SK-N-SH (cell line): ENCODE results near the gene FAM131A. TPM values are rescaled to one million over a fixed set of nuclear protein-coding genes. Genes with fewer than 3 reads are reported as not detected.

Experiments
- CTCF ChIA-PET: fragments of 300-600, 350-600 bp; formaldehyde crosslinking; extraction: SDS; loops from one replicate; lab custom pipeline; 2021; lab: Yijun Ruan, JAX
- POLR2A ChIA-PET: fragments of 350-600 bp; sonication (Branson Sonifier 250); formaldehyde crosslinking; extraction: SDS; loops from one replicate; lab custom pipeline; 2020; ENCODE audit warnings: antibody characterized with exemption, inconsistent platforms; lab: Yijun Ruan, JAX
- DNase-seq: peaks from one replicate; pipeline ENCODE4 v3.0.0; 2012
- H2AFZ ChIP-seq: fragments of 200-600 bp; sonication (generic); 2 replicates; pipeline ENCODE4 v1.8.1; 2016; ENCODE audit warnings: antibody characterized with exemption, mild to moderate bottlenecking, low read depth
- H3F3A ChIP-seq: fragments of 200-600 bp; sonication (generic); replicated peaks from 2 replicates; pipeline ENCODE3; 2016; ENCODE audit warnings: antibody characterized with exemption, mild to moderate bottlenecking; ENCODE audit not compliant: insufficient read depth
- H3K27ac ChIP-seq, 2 experiments: fragments of 200-500 bp in 1 of 2; fragments of 200-600 bp in 1 of 2; sonication (Bioruptor generic) in 1 of 2; sonication (generic), shearing (Covaris generic) in 1 of 2; 2 replicates each; pipeline versions ENCODE4 v1.5.1 to v1.6.1; 2014 to 2016; ENCODE audit warnings: low read depth in 2 of 2, inconsistent platforms in 1 of 2, low read length in 1 of 2, mild to moderate bottlenecking in 1 of 2, mixed read lengths in 1 of 2
- H3K27me3 ChIP-seq: fragments of 200-600 bp; sonication (generic), shearing (Covaris generic); 2 replicates; pipeline ENCODE4 v1.6.1; 2016; ENCODE audit warnings: mixed run types; ENCODE audit not compliant: insufficient read depth
- H3K36me3 ChIP-seq, 2 experiments: fragments of 200-500 bp in 1 of 2; fragments of 200-600 bp in 1 of 2; sonication (Bioruptor generic) in 1 of 2; sonication (generic) in 1 of 2; replicated peaks in 1 of 2; 2 replicates each; pipeline versions ENCODE3 to v1.5.1; 2014 to 2016; ENCODE audit warnings: low read length in 1 of 2, mild to moderate bottlenecking in 1 of 2; ENCODE audit not compliant: insufficient read depth in 2 of 2, control insufficient read depth in 1 of 2
- H3K4me1 ChIP-seq, 2 experiments: fragments of 200-500 bp in 1 of 2; fragments of 200-600 bp in 1 of 2; sonication (Bioruptor generic) in 1 of 2; sonication (generic), shearing (Covaris generic) in 1 of 2; 2 replicates each; pipeline versions ENCODE4 v1.5.1 to v1.6.1; 2014 to 2016; ENCODE audit warnings: low read depth in 1 of 2, low read length in 1 of 2, mixed run types in 1 of 2; ENCODE audit not compliant: insufficient read depth in 2 of 2, control insufficient read depth in 1 of 2
- H3K4me2 ChIP-seq: fragments of 200-600 bp; sonication (generic), shearing (Covaris generic); 2 replicates; pipeline ENCODE4 v1.6.1; 2017; ENCODE audit warnings: mixed run types
- H3K4me3 ChIP-seq, 2 experiments: fragments of 200-500 bp in 1 of 2; fragments of 200-600 bp in 1 of 2; sonication (Bioruptor generic) in 1 of 2; sonication (generic), shearing (Covaris generic) in 1 of 2; 2 replicates each; pipeline versions ENCODE4 v1.5.1 to v1.8.1; 2014 to 2016; ENCODE audit warnings: low read depth in 2 of 2, inconsistent platforms in 1 of 2, low read length in 1 of 2, mild to moderate bottlenecking in 1 of 2, mixed read lengths in 1 of 2, moderate library complexity in 1 of 2
- H3K79me2 ChIP-seq: fragments of 200-600 bp; sonication (generic); 2 replicates; pipeline ENCODE4 v1.8.1; 2017; ENCODE audit warnings: mild to moderate bottlenecking; ENCODE audit not compliant: insufficient read depth
- H3K9ac ChIP-seq: fragments of 200-600 bp; sonication (generic); 2 replicates; pipeline ENCODE4 v1.6.1; 2017; ENCODE audit warnings: mixed run types
- H3K9me2 ChIP-seq: fragments of 200-600 bp; sonication (generic); 2 replicates; pipeline ENCODE4 v1.6.1; 2017; ENCODE audit warnings: mixed run types
- H3K9me3 ChIP-seq: fragments of 200-600 bp; sonication (generic); 2 replicates; pipeline ENCODE4 v1.6.1; 2017; ENCODE audit warnings: mixed run types, mild to moderate bottlenecking, moderate library complexity
- H4K20me1 ChIP-seq: fragments of 200-600 bp; sonication (generic); 2 replicates; pipeline ENCODE4 v1.6.1; 2017; ENCODE audit warnings: mild to moderate bottlenecking, mixed run types; ENCODE audit not compliant: insufficient read depth
- CHD2 ChIP-seq: fragments of 150-350 bp; IDR thresholded peaks from 2 replicates; pipeline ENCODE4 v1.6.1; 2018; ENCODE audit warnings: low read length; ENCODE audit not compliant: partially characterized antibody
- GABPA ChIP-seq: IDR thresholded peaks from 2 replicates; pipeline ENCODE4 v1.4.0; 2012; ENCODE audit warnings: low read depth, mild to moderate bottlenecking
- GATA2 ChIP-seq: sonication (generic); formaldehyde crosslinking; IDR thresholded peaks from 2 replicates; pipeline ENCODE4 v1.5.0; 2020; ENCODE audit warnings: mild to moderate bottlenecking, missing genetic modification reagents
- PBX3 ChIP-seq: IDR thresholded peaks from 2 replicates; pipeline ENCODE4; 2012
- RCOR1 ChIP-seq: fragments of 150-350 bp; IDR thresholded peaks from 2 replicates; pipeline ENCODE4 v1.6.1; 2017; ENCODE audit warnings: antibody characterized with exemption, low read length
- RFX5 ChIP-seq: IDR thresholded peaks from 2 replicates; pipeline ENCODE4 v1.6.1; 2012; ENCODE audit warnings: mild to moderate bottlenecking, improper control_type of control experiment, low read length
- TCF12 ChIP-seq: IDR thresholded peaks from 2 replicates; pipeline ENCODE4 v1.4.0; 2012
- TEAD4 ChIP-seq: IDR thresholded peaks from 2 replicates; pipeline ENCODE4 v1.4.0; 2012; ENCODE audit warnings: mild to moderate bottlenecking, borderline replicate concordance; ENCODE audit not compliant: insufficient read depth
- USF2 ChIP-seq: fragments of 150-350 bp; IDR thresholded peaks from 2 replicates; pipeline ENCODE4 v1.6.1; 2017; ENCODE audit warnings: antibody characterized with exemption, low read length, low read depth, borderline replicate concordance
- ZBTB33 ChIP-seq: IDR thresholded peaks from 2 replicates; pipeline ENCODE4 v1.4.0; 2012; ENCODE audit warnings: low read depth, borderline replicate concordance
- WGBS: methylation state at CpG from one replicate; pipeline ENCODE4 v1.1.6; 2017; ENCODE audit warnings: low lambda C conversion rate; 5-methylcytosine and 5-hydroxymethylcytosine counted together
- polyA plus RNA-seq, 3 experiments: library from polyadenylated mRNA; depleted of rRNA; stranded (reverse); fragments of >200 nt; gene quantifications; 2 replicates each; pipeline ENCODE4 v1.2.3, GENCODE V29; 2012

The FAM131A gene
- polyA plus RNA-seq, 1 of the 3 experiments (the other 2 are of a cell fraction): 31.6 TPM

GRCh38 chr3:184384856-184385422 lies 47.5 kb downstream of the FAM131A start:
- H3K4me1 ChIP-seq: peaks cover 0 to 4% of the 10 kb centered on the region in 2 experiments; a peak in 1 of 4 replicates
- no peak overlapping the region for H3K9ac ChIP-seq
- 81% methylated on average over 8 of the region's 8 CpGs for WGBS
- no peaks in the 10 kb centered on the region for H3K79me2 ChIP-seq
- POLR2A ChIA-PET: no interaction called here
- no peaks in the 10 kb centered on the region for H3K9me2 ChIP-seq
- H3K36me3 ChIP-seq: no peaks in the 10 kb centered on the region
- no peak overlapping the region for H3K27ac ChIP-seq
- no peaks in the 10 kb centered on the region for H4K20me1 ChIP-seq
- TF ChIP-seq CHD2 (no peak), RFX5 (no peak), GATA2 (CRISPR knock-in tag) (no peak), GABPA (no peak), RCOR1 (no peak), USF2 (no peak), PBX3 (no peak), TCF12 (no peak), ZBTB33 (no peak)
- no peak overlapping the region for H3K4me3 ChIP-seq
- H3K9me3 ChIP-seq: no peaks in the 10 kb centered on the region
- no peaks in the 10 kb centered on the region for H3F3A ChIP-seq
- H3K4me2 ChIP-seq: no peak overlapping the region
- H3K27me3 ChIP-seq: no peaks in the 10 kb centered on the region
- H2AFZ ChIP-seq: no peak overlapping the region
- CTCF ChIA-PET: interaction anchor here (0.5 to 3.8 kb wide), 6 partner anchors 13 to 158 kb away, joined by 3 to 19 read pairs (median 4); no protein-coding TSS in a partner anchor
- DNase-seq: no peak

- WGBS: 86% methylated on average over 19 of the region's 37 CpGs
- Histone ChIP-seq H3K9me3 (no peaks in the 10 kb centered on the region), H3K4me3 (no peak overlapping the region), H3K27me3 (no peaks in the 10 kb centered on the region), H3K4me1 (no peaks in the 10 kb centered on the region; a peak in 1 of 4 replicates), H3K79me2 (no peaks in the 10 kb centered on the region), H3K4me2 (no peak overlapping the region), H3K9ac (no peak overlapping the region), H2AFZ (no peak overlapping the region), H3K9me2 (no peaks in the 10 kb centered on the region), H4K20me1 (no peaks in the 10 kb centered on the region), H3K36me3 (no peaks in the 10 kb centered on the region), H3F3A (no peaks in the 10 kb centered on the region), H3K27ac (no peak overlapping the region)
- DNase-seq: no peak
- no peak for TF ChIP-seq TEAD4
- POLR2A ChIA-PET: no interaction called here
- CTCF ChIA-PET: interaction anchor here (1.3 to 3.8 kb wide), 3 partner anchors 15 to 157 kb away, joined by 4 to 16 read pairs (median 5); no protein-coding TSS in a partner anchor
Measured at GRCh38 chr3:184386047-184386806, 48.8 kb downstream of the FAM131A start.
